H1 (cell line): ENCODE results near the gene MYL3. TPM values are rescaled to one million over a fixed set of nuclear protein-coding genes. Genes with fewer than 3 reads are reported as not detected.

ENCODE experiments used
- CTCF ChIA-PET: fragments of 300-600 bp; sonication (Branson Sonifier 250); formaldehyde crosslinking; loops from one replicate; lab custom pipeline; 2021; ENCODE audit not compliant: partially characterized antibody; lab: Charles Lee
- POLR2A ChIA-PET: fragments of 300-600 bp; sonication (Branson Sonifier 250); formaldehyde crosslinking; loops from one replicate; lab custom pipeline; 2021; ENCODE audit warnings: inconsistent platforms; ENCODE audit not compliant: partially characterized antibody; lab: Charles Lee
- DNase-seq, 2 experiments: peaks; one replicate each; pipeline versions ENCODE4 v3.0.0 to v3.0.0-alpha.2; 2010 to 2022; ENCODE audit warnings: low spot score in 2 of 2, low read depth in 1 of 2, mixed read lengths in 1 of 2
- FAIRE-seq: peaks from 2 replicates; lab custom pipeline; 2011; peaks lifted over from hg19 to GRCh38; lab: Jason Lieb, UNC
- H2AFZ ChIP-seq: 2 replicates; pipeline ENCODE4 v1.8.1; 2012; ENCODE audit warnings: low read length, inconsistent platforms
- H2AK5ac ChIP-seq: 2 replicates; pipeline ENCODE4 v1.6.1; 2013; ENCODE audit warnings: low read depth, low read length
- H2BK120ac ChIP-seq: replicated peaks from 2 replicates; pipeline ENCODE3; 2013; ENCODE audit warnings: low read depth, low read length, inconsistent platforms
- H2BK12ac ChIP-seq: 2 replicates; pipeline ENCODE4 v1.6.1; 2013; ENCODE audit warnings: low read depth, low read length
- H2BK15ac ChIP-seq: 2 replicates; pipeline ENCODE4 v1.6.1; 2013; ENCODE audit warnings: low read length
- H2BK20ac ChIP-seq: 2 replicates; pipeline ENCODE4 v1.6.1; 2013; ENCODE audit warnings: low read length
- H2BK5ac ChIP-seq: 2 replicates; pipeline ENCODE4 v1.6.1; 2013; ENCODE audit warnings: low read depth, low read length
- H3K14ac ChIP-seq: 2 replicates; pipeline ENCODE4 v1.6.1; 2013; ENCODE audit warnings: inconsistent platforms; ENCODE audit not compliant: insufficient read length
- H3K18ac ChIP-seq: 2 replicates; pipeline ENCODE4 v1.6.1; 2013; ENCODE audit warnings: low read length; ENCODE audit errors: extremely low read depth
- H3K23ac ChIP-seq: 2 replicates; pipeline ENCODE4 v1.6.1; 2013; ENCODE audit warnings: inconsistent platforms; ENCODE audit not compliant: insufficient read length
- H3K23me2 ChIP-seq: 2 replicates; pipeline ENCODE4 v1.6.1; 2013; ENCODE audit warnings: low read depth, low read length
- H3K27ac ChIP-seq: 2 replicates; pipeline ENCODE4 v1.6.1; 2011; ENCODE audit warnings: low read depth, low read length, inconsistent platforms
- H3K27me3 ChIP-seq, 4 experiments: replicated peaks in 1 of 4; 1 replicate in 1 of 4; 2 replicates in 3 of 4; pipeline versions ENCODE4 v1.6.1 to v1.8.1; 2011 to 2013; ENCODE audit warnings: low read length in 3 of 4, mild to moderate bottlenecking in 3 of 4, inconsistent platforms in 2 of 4, mixed read lengths in 2 of 4, moderate library complexity in 1 of 4; ENCODE audit not compliant: control insufficient read depth in 3 of 4, insufficient read depth in 3 of 4; ENCODE audit errors: extremely low read depth in 1 of 4
- H3K36me3 ChIP-seq, 4 experiments: 2 replicates each; pipeline versions ENCODE4 v1.6.1 to v1.8.1; 2011 to 2013; ENCODE audit warnings: mild to moderate bottlenecking in 4 of 4, low read length in 3 of 4, moderate library complexity in 2 of 4, control low read depth in 1 of 4, inconsistent platforms in 1 of 4; ENCODE audit not compliant: insufficient read depth in 4 of 4, control insufficient read depth in 2 of 4
- H3K4ac ChIP-seq: replicated peaks from 2 replicates; pipeline ENCODE3; 2013; ENCODE audit warnings: low read length, low read depth, mixed read lengths, inconsistent platforms; ENCODE audit not compliant: insufficient read length
- H3K4me1 ChIP-seq, 4 experiments: replicated peaks in 1 of 4; 1 replicate in 1 of 4; 2 replicates in 3 of 4; pipeline versions ENCODE4 v1.6.1 to v1.8.1; 2011 to 2013; ENCODE audit warnings: low read length in 3 of 4, inconsistent platforms in 2 of 4, mixed read lengths in 1 of 4; ENCODE audit not compliant: insufficient read depth in 4 of 4, control insufficient read depth in 3 of 4
- H3K4me2 ChIP-seq, 2 experiments: 2 replicates each; pipeline versions ENCODE4 v1.6.1 to v1.8.1; 2011 to 2013; ENCODE audit warnings: low read depth in 2 of 2, low read length in 2 of 2, control low read depth in 1 of 2, inconsistent platforms in 1 of 2, mild to moderate bottlenecking in 1 of 2; ENCODE audit not compliant: insufficient read depth in 1 of 2
- H3K4me3 ChIP-seq, 4 experiments: fragments of 200-600, 300-600 bp in 1 of 4; sonication (generic), shearing (Covaris generic), sonication (Bioruptor Twin) in 1 of 4; 2 replicates each; pipeline versions ENCODE4 v1.5.1 to v1.8.1; 2011 to 2016; ENCODE audit warnings: low read length in 4 of 4, low read depth in 3 of 4, control low read depth in 2 of 4, inconsistent platforms in 2 of 4, mild to moderate bottlenecking in 2 of 4, mixed read lengths in 1 of 4, moderate library complexity in 1 of 4; ENCODE audit not compliant: insufficient read depth in 2 of 4; ENCODE audit errors: extremely low read depth in 1 of 4
- H3K56ac ChIP-seq: replicated peaks from 2 replicates; pipeline ENCODE3; 2013; ENCODE audit warnings: low read depth, mild to moderate bottlenecking, mixed read lengths, low read length, inconsistent platforms; ENCODE audit not compliant: insufficient read length
- H3K79me1 ChIP-seq: 2 replicates; pipeline ENCODE4 v1.6.1; 2013; ENCODE audit warnings: low read depth, low read length, control low read depth
- H3K79me2 ChIP-seq, 2 experiments: 2 replicates each; pipeline versions ENCODE4 v1.6.1 to v1.8.1; 2012 to 2013; ENCODE audit warnings: low read length in 2 of 2, mild to moderate bottlenecking in 2 of 2, inconsistent platforms in 1 of 2; ENCODE audit not compliant: insufficient read depth in 2 of 2, control insufficient read depth in 1 of 2
- H3K9ac ChIP-seq, 4 experiments: replicated peaks in 1 of 4; 1 replicate in 1 of 4; 2 replicates in 3 of 4; pipeline versions ENCODE4 v1.6.1 to v1.8.1; 2011 to 2013; ENCODE audit warnings: low read depth in 3 of 4, low read length in 3 of 4, control low read depth in 2 of 4, mild to moderate bottlenecking in 2 of 4, moderate library complexity in 2 of 4, inconsistent platforms in 1 of 4; ENCODE audit errors: extremely low read depth in 1 of 4
- H3K9me3 ChIP-seq, 2 experiments: 2 replicates each; pipeline versions ENCODE4 v1.6.1 to v1.8.1; 2012 to 2013; ENCODE audit warnings: mild to moderate bottlenecking in 2 of 2, moderate library complexity in 2 of 2, control low read depth in 1 of 2, inconsistent platforms in 1 of 2, low read depth in 1 of 2, low read length in 1 of 2, mixed read lengths in 1 of 2; ENCODE audit not compliant: insufficient read depth in 2 of 2
- H4K20me1 ChIP-seq, 2 experiments: replicated peaks in 1 of 2; 2 replicates each; pipeline versions ENCODE3 to v1.8.1; 2011 to 2013; ENCODE audit warnings: inconsistent platforms in 2 of 2, low read length in 2 of 2, mild to moderate bottlenecking in 1 of 2; ENCODE audit not compliant: insufficient read depth in 2 of 2, control insufficient read depth in 1 of 2
- H4K5ac ChIP-seq: 2 replicates; pipeline ENCODE4 v1.6.1; 2013; ENCODE audit warnings: low read length, low read depth, mixed read lengths, inconsistent platforms; ENCODE audit not compliant: insufficient read length
- H4K8ac ChIP-seq: 2 replicates; pipeline ENCODE4 v1.8.0; 2013; ENCODE audit warnings: mild to moderate bottlenecking, moderate library complexity, low read length, inconsistent platforms; ENCODE audit not compliant: insufficient read depth; ENCODE audit errors: extremely low read depth
- H4K91ac ChIP-seq: replicated peaks from 2 replicates; pipeline ENCODE3; 2013; ENCODE audit warnings: low read length, mixed read lengths, inconsistent platforms; ENCODE audit not compliant: insufficient read length
- CHD2 ChIP-seq: IDR thresholded peaks from 2 replicates; pipeline ENCODE4 v1.6.1; 2012; ENCODE audit warnings: low read length, improper control_type of control experiment
- EZH2 ChIP-seq: fragments of 200-600 bp; sonication (generic); IDR thresholded peaks from 2 replicates; pipeline ENCODE4 v1.7.1; 2012; ENCODE audit warnings: low read depth, mild to moderate bottlenecking, moderate library complexity, low read length, inconsistent platforms; ENCODE audit not compliant: severe bottlenecking
- HDAC2 ChIP-seq, 2 experiments: fragments of 300-600 bp in 1 of 2; sonication (generic) in 1 of 2; IDR thresholded peaks; 2 replicates each; pipeline ENCODE4 v1.6.1; 2011 to 2012; ENCODE audit warnings: low read depth in 2 of 2, low read length in 2 of 2, mild to moderate bottlenecking in 2 of 2, moderate library complexity in 2 of 2, borderline replicate concordance in 1 of 2, inconsistent platforms in 1 of 2
- PHF8 ChIP-seq: fragments of 200-600 bp; sonication (generic); conservative IDR thresholded peaks from 2 replicates; pipeline ENCODE4 v1.7.1; 2012; ENCODE audit warnings: low read depth, mild to moderate bottlenecking, inconsistent platforms, low read length, moderate library complexity
- RNF2 ChIP-seq: fragments of 200-900, 300-1000 bp; sonication (generic); IDR thresholded peaks from 2 replicates; pipeline ENCODE4 v1.7.1; 2016; ENCODE audit warnings: borderline replicate concordance, low read depth, mild to moderate bottlenecking, antibody characterized with exemption, low read length; ENCODE audit not compliant: poor library complexity, severe bottlenecking; ENCODE audit errors: missing control alignments
- RXRA ChIP-seq: IDR thresholded peaks from 2 replicates; pipeline ENCODE4 v1.6.1; 2011; ENCODE audit warnings: low read depth, mild to moderate bottlenecking, low read length, moderate library complexity; ENCODE audit not compliant: insufficient read depth
- SAP30 ChIP-seq: fragments of 300-600 bp; sonication (generic); IDR thresholded peaks from 2 replicates; pipeline ENCODE4 v1.7.1; 2012; ENCODE audit warnings: low read length, moderate library complexity, mild to moderate bottlenecking, inconsistent platforms; ENCODE audit not compliant: insufficient read depth, insufficient replicate concordance
- TBP ChIP-seq: IDR thresholded peaks from 2 replicates; pipeline ENCODE4 v1.6.1; 2011; ENCODE audit warnings: low read depth, low read length, improper control_type of control experiment
- YY1 ChIP-seq: IDR thresholded peaks from 2 replicates; pipeline ENCODE4 v1.6.1; 2011; ENCODE audit warnings: low read depth, mild to moderate bottlenecking, low read length
- WGBS, 2 experiments: shearing (Covaris generic) in 1 of 2; methylation state at CpG; one replicate each; pipeline versions ENCODE4 v1.1.6 to v1.1.7; 2013 to 2015; ENCODE audit warnings: low lambda C conversion rate in 2 of 2, mixed read lengths in 2 of 2, inconsistent platforms in 1 of 2, low coverage in 1 of 2, missing lambda C conversion rate in 1 of 2; ENCODE audit not compliant: insufficient replicate concordance in 2 of 2, insufficient coverage in 1 of 2, insufficient read length in 1 of 2; ENCODE audit errors: extremely low coverage in 1 of 2, missing lambda C conversion rate in 1 of 2; 5-methylcytosine and 5-hydroxymethylcytosine counted together
- polyA plus RNA-seq, 7 experiments: library from polyadenylated mRNA; depleted of rRNA in 3 of 7; stranded (reverse) in 5 of 7; unstranded in 2 of 7; fragments of >200 nt in 5 of 7; fragments of 200-250 nt in 2 of 7; gene quantifications; 1 replicate in 5 of 7; 2 replicates in 1 of 7; 4 replicates in 1 of 7; pipeline versions ENCODE4 v1.2.1 to v1.2.3, GENCODE V29; 2011 to 2013; ENCODE audit warnings: missing spikeins in 2 of 7, mixed read lengths in 2 of 7
- total RNA-seq: library from RNA; stranded (reverse); fragmentation: NEBNext Ultra II Directional; extraction: Animal tissue kit (Norgen Biotek cat#: 25700); gene quantifications from 2 replicates; pipeline ENCODE4 v1.2.1, GENCODE V29; 2021

Gene MYL3
- total and polyA plus RNA-seq, 2 of the 8 experiments (the other 6 are each of a cell fraction or from before 2014, with no cell fraction given) = 0.06 TPM; not detected in 1

GRCh38 chr3:46882377-46883053, 19.3 kb upstream of the MYL3 start:
- no peak overlapping the region for H2BK120ac ChIP-seq
- TF ChIP-seq HDAC2 (IDR thresholded peaks at IDR 0.05; ENCODE audit: borderline replicate concordance in 1 of 2, low read depth in 2 of 2, low read length in 2 of 2) (no peak), RNF2 (no peak), RXRA (no peak), YY1 (0 out of 2 replicates have a peak, but pooled peaks have one; percentile 6), TBP (no peak), PHF8 (no peak), EZH2 (no peak), CHD2 (no peak), SAP30 (no peak)

More at GRCh38 chr3:46882377-46883053, 19.3 kb upstream of the MYL3 start:
- peaks cover 7 to 17% of the 10 kb centered on the region in 2 experiments for H4K20me1 ChIP-seq
- DNase-seq (peak in 1 of 2 experiments; percentile 78), FAIRE-seq (no peak)
- H3K14ac ChIP-seq = no peak overlapping the region
- no peak overlapping the region for H4K91ac ChIP-seq
- H3K9ac ChIP-seq = no peak overlapping the region
- no peaks in the 10 kb centered on the region for H3K9me3 ChIP-seq
- no peaks in the 10 kb centered on the region for H3K36me3 ChIP-seq
- H2BK12ac ChIP-seq = no peak overlapping the region
- H3K27me3 ChIP-seq = peaks cover 53 to 93% (median 84%) of the 10 kb centered on the region in 4 experiments
- H2BK5ac ChIP-seq = no peak overlapping the region
- ChIA-PET POLR2A (interaction anchor here (1.0 to 1.6 kb wide), 3 partner anchors 9 to 16 kb away, joined by 3 to 5 read pairs (median 4); no protein-coding TSS in a partner anchor), CTCF (interaction anchor here (0.6 to 13.1 kb wide), 7 partner anchors 10 to 292 kb away, joined by 3 to 88 read pairs (median 7); no protein-coding TSS in a partner anchor)
- no peak overlapping the region for H2AFZ ChIP-seq
- no peak overlapping the region for H2AK5ac ChIP-seq
- no peaks in the 10 kb centered on the region for H3K79me1 ChIP-seq
- no peak overlapping the region for H3K4ac ChIP-seq
- H3K56ac ChIP-seq = no peak overlapping the region
- peaks cover 11% of the 10 kb centered on the region; the same call in 1 of the 2 replicates for H3K23me2 ChIP-seq
- H2BK15ac ChIP-seq = no peak overlapping the region
- H4K8ac ChIP-seq = peak overlapping the region; percentile 28; the same call in 1 of the 2 replicates
- H2BK20ac ChIP-seq = no peak overlapping the region
- WGBS, 2 experiments = 1% methylated on average over 46 of the region's 72 CpGs; no CpG with 5 or more reads in 1 of the 2 experiments
- no peak overlapping the region for H3K18ac ChIP-seq
- H3K27ac ChIP-seq = no peak overlapping the region
- H3K4me1 ChIP-seq = peaks cover 0 to 10% (median 5%) of the 10 kb centered on the region in 4 experiments; a peak in 6 of 7 replicates
- H4K5ac ChIP-seq = no peak overlapping the region
- H3K79me2 ChIP-seq = no peaks in the 10 kb centered on the region
- H3K23ac ChIP-seq = no peak overlapping the region
- peak overlapping the region; percentile 74 to 99 for H3K4me2 ChIP-seq
- peak overlapping the region; percentile 57 to 75 (median 64) for H3K4me3 ChIP-seq
